ENCODE results near the gene C17orf100. TPM values are rescaled to one million over a fixed set of nuclear protein-coding genes. Genes with fewer than 3 reads are reported as not detected.

C17orf100 gene
- total RNA-seq, 2 donors from 2014 or later = not detected

- H3K27me3 ChIP-seq (replicated peaks; ENCODE audit: insufficient read depth) = no peaks in the 10 kb centered on the region
- no peak for TF ChIP-seq CTCF (IDR thresholded peaks at IDR 0.05)
- no peaks in the 10 kb centered on the region for H3K4me1 ChIP-seq (ENCODE audit: control insufficient read depth in 1 of 2, low read depth in 2 of 2)
- H3K9me3 ChIP-seq = no peaks in the 10 kb centered on the region
- H3K36me3 ChIP-seq = no peaks in the 10 kb centered on the region
- DNase-seq (ENCODE audit: low spot score) = no peak
- no peak overlapping the region for H3K4me3 ChIP-seq
- ATAC-seq (ENCODE audit: insufficient number of reproducible peaks, low FRiP score, low read depth) = no peak
- no peak overlapping the region for H3K27ac ChIP-seq
Observed at GRCh38 chr17:6701719-6702118, 50.2 kb downstream of the C17orf100 start.

- H3K4me3 ChIP-seq = no peak overlapping the region
- H3K9me3 ChIP-seq = no peaks in the 10 kb centered on the region
- H3K36me3 ChIP-seq = no peaks in the 10 kb centered on the region
- TF ChIP-seq CTCF (IDR thresholded peaks at IDR 0.05) = no peak
- DNase-seq (ENCODE audit: low spot score) (no peak), ATAC-seq (ENCODE audit: insufficient number of reproducible peaks, low FRiP score, low read depth) (no peak)
- H3K27ac ChIP-seq = no peak overlapping the region
- H3K27me3 ChIP-seq (replicated peaks; ENCODE audit: insufficient read depth) = no peaks in the 10 kb centered on the region
- H3K4me1 ChIP-seq (ENCODE audit: control insufficient read depth in 1 of 2, low read depth in 2 of 2) = no peaks in the 10 kb centered on the region
Observed at GRCh38 chr17:6702567-6703215, 51.1 kb downstream of the C17orf100 start.

Other genes starting within 250 kb of the C17orf100 start
- gene AIPL1, start 216.6 kb upstream of the C17orf100 start, total RNA-seq = not detected
- not detected for gene PIMREG, start 207.3 kb upstream of the C17orf100 start, total RNA-seq
- 1 to 10 TPM; 1.8 to 3.1 TPM for gene PITPNM3, start 95.2 kb upstream of the C17orf100 start, total RNA-seq
- 10 to 100 TPM; 15.9 to 27.5 TPM for gene KIAA0753, start 11.1 kb upstream of the C17orf100 start, total RNA-seq
- gene TXNDC17, start 10.7 kb upstream of the C17orf100 start, total RNA-seq = 10 to 100 TPM; 52.6 to 90.6 TPM
- 10 to 100 TPM in 1 of 2 donors, 1 to 10 TPM in 1; 4.7 to 21.3 TPM for gene MED31, start 157 bp upstream of the C17orf100 start, total RNA-seq
- not detected for gene SLC13A5, start 61.6 kb downstream of the C17orf100 start, total RNA-seq
- gene XAF1, start 104.3 kb downstream of the C17orf100 start, total RNA-seq = 10 to 100 TPM; 36.8 to 45.8 TPM
- gene FBXO39, start 124.5 kb downstream of the C17orf100 start, total RNA-seq = under 1 TPM in 1 of 2 donors, not detected in 1; 0.49 TPM
- not detected for gene TEKT1, start 180.0 kb downstream of the C17orf100 start, total RNA-seq

Data from thoracic aorta (tissue), 2 donors.